OCI-LY1 (cell line): ENCODE results near the gene UCKL1.

ENCODE experiments used
- EZH2 ChIP-seq: fragments of 200-600 bp; sonication (generic), shearing (Covaris generic); IDR thresholded peaks from 2 replicates; pipeline ENCODE4 v1.8.0; 2017; ENCODE audit warnings: borderline replicate concordance, mixed run types, mild to moderate bottlenecking, antibody characterized with exemption, low read length, moderate library complexity, mixed read lengths
- TF ChIP-seq, protein P1 (sequence below): fragments of 200-600 bp; sonication (generic), shearing (Covaris generic); IDR thresholded peaks from 2 replicates; pipeline ENCODE4 v1.5.1; 2017; ENCODE audit warnings: mild to moderate bottlenecking, antibody characterized with exemption, low read length, moderate library complexity, mixed read lengths

DNA sequence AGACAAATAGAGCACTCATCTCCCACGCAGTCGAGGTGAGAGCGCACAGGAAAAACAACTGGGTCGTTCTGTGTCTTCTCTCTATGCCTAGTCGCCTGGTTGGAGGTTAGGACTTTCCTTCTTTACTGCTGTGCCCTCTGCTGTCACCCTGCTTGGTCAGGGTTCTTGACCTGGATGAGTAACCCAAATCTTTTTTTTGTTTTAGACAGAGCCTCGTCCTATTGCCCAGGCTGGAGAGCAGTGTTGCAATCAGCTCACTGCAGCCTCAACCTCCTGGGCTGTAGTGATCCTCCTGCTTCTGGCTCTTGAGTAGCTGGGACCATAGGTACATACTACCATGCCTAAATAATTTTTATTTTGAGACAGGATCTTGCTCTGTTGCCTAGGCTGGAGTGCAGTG lies 49.2 kb upstream of the UCKL1 start:
- TF ChIP-seq, protein P1, sequence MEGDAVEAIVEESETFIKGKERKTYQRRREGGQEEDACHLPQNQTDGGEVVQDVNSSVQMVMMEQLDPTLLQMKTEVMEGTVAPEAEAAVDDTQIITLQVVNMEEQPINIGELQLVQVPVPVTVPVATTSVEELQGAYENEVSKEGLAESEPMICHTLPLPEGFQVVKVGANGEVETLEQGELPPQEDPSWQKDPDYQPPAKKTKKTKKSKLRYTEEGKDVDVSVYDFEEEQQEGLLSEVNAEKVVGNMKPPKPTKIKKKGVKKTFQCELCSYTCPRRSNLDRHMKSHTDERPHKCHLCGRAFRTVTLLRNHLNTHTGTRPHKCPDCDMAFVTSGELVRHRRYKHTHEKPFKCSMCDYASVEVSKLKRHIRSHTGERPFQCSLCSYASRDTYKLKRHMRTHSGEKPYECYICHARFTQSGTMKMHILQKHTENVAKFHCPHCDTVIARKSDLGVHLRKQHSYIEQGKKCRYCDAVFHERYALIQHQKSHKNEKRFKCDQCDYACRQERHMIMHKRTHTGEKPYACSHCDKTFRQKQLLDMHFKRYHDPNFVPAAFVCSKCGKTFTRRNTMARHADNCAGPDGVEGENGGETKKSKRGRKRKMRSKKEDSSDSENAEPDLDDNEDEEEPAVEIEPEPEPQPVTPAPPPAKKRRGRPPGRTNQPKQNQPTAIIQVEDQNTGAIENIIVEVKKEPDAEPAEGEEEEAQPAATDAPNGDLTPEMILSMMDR, result no peak
- no peak for TF ChIP-seq EZH2
